ENCODE measurements around the gene HMSD. TPM values are rescaled to one million over a fixed set of nuclear protein-coding genes. Genes with fewer than 3 reads are reported as not detected.

The HMSD gene
- total RNA-seq, 4 donors from 2014 or later, result not detected

- TF ChIP-seq CTCF (IDR thresholded peaks at IDR 0.05 in 4 of 5, conservative IDR thresholded peaks at IDR 0.05 in 1 of 5) (no peak), POLR2A (IDR thresholded peaks at IDR 0.05) (no peak)
- Histone ChIP-seq H3K4me1 (no peaks in the 10 kb centered on the region), H3K27ac (no peak overlapping the region), H3K27me3 (no peaks in the 10 kb centered on the region), H3K36me3 (no peaks in the 10 kb centered on the region), H3K9me3 (no peaks in the 10 kb centered on the region), H3K4me3 (no peak overlapping the region)
- in situ Hi-C loops (cut with MboI; ENCODE audit: low sequenced_read_pairs in 4 of 4), result no loop called here
- ATAC-seq (no peak), DNase-seq (no peak)
- intact Hi-C loops (cut with DNase I; ENCODE audit: low total_unique reads), result no loop called here
Measured at GRCh38 chr18:64002581-64002980, 53.5 kb downstream of the HMSD start.

- in situ Hi-C loops (cut with MboI; ENCODE audit: low sequenced_read_pairs in 4 of 4) (no loop called here), intact Hi-C loops (cut with DNase I; ENCODE audit: low total_unique reads) (no loop called here)
- DNase-seq, result no peak
- Histone ChIP-seq H3K4me1 (no peaks in the 10 kb centered on the region), H3K4me3 (no peak overlapping the region), H3K27ac (no peak overlapping the region), H3K27me3 (no peaks in the 10 kb centered on the region), H3K9me3 (no peaks in the 10 kb centered on the region), H3K36me3 (no peaks in the 10 kb centered on the region)
- no peak for TF ChIP-seq CTCF (IDR thresholded peaks at IDR 0.05 in 4 of 5, conservative IDR thresholded peaks at IDR 0.05 in 1 of 5)
- ATAC-seq, result no peak
Measured at GRCh38 chr18:64009305-64009704, 60.2 kb downstream of the HMSD start.

Other genes starting within 250 kb of the HMSD start
- not detected for gene SERPINB11, start 246.3 kb upstream of the HMSD start, total RNA-seq
- gene SERPINB7, start 173.9 kb upstream of the HMSD start, total RNA-seq, result not detected
- gene SERPINB2, start 61.6 kb upstream of the HMSD start, total RNA-seq, result not detected
- not detected for gene SERPINB10, start 41.3 kb upstream of the HMSD start, total RNA-seq
- 1 to 10 TPM in 3 of 4 donors, under 1 TPM in 1; 0.87 to 3.8 (median 1.6) TPM for gene SERPINB8, start 20.8 kb downstream of the HMSD start, total RNA-seq
- gene LINC00305, start 199.8 kb downstream of the HMSD start, total RNA-seq, result not detected

Measured in gastrocnemius medialis (tissue), 4 donors.